Activated CD4-positive, alpha-beta T cell treated with anti-CD3 and anti-CD28 coated beads, Interleukin-2, Interleukin-6, amounts not matched to agents 100 ng/mL and 50 ng/mL, durations not matched to agents 16 hours and 8 hours (primary cell): ENCODE data around the gene CNGA1.
"Not testable (repeated sequence)": the region's sequence is repeated elsewhere in the genome, so short reads cannot be mapped to it uniquely, and the experiment has no call there.

Source experiments
- DNase-seq: peaks from one replicate; pipeline ENCODE4 v3.0.0-alpha.2; 2020

Gene CNGA1

DNA sequence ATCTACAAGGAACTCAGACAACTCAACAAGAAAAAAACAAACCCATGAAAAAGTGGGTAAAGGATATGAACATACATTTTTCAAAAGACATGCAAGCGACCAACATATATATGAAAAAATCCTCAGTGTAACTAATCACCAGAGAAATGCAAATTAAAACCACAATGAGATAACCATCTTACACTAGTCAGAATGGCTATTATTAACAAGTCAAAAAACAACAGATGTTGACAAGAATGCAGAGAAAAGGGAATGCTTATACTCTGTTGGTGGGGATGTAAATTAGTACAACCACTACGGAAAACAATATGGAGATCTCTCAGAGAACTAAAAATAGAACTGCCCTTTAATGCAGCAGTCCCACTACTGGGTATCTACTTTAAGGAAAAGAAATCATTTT is 12.2 kb upstream of the CNGA1 start:
- no peak for DNase-seq

DNA sequence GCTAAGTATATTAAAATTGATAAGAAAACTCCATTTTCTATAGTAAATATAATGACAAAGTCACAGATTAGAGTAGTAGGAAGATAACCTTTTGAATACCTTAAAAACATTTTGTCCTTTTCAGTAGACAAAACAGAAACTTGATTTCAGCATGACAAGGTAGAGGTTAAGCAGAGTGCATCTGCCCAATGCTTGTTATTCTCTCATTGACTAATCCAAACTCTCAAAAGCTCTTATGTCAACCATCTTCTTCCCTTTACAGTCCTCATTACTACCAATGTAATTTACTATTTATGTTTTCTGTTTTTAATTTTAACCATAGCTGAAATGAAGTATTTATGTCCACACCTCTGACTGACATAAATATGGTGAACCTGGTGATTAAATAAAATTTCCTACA is 11.2 kb upstream of the CNGA1 start:
- DNase-seq: peak; percentile 22

DNA sequence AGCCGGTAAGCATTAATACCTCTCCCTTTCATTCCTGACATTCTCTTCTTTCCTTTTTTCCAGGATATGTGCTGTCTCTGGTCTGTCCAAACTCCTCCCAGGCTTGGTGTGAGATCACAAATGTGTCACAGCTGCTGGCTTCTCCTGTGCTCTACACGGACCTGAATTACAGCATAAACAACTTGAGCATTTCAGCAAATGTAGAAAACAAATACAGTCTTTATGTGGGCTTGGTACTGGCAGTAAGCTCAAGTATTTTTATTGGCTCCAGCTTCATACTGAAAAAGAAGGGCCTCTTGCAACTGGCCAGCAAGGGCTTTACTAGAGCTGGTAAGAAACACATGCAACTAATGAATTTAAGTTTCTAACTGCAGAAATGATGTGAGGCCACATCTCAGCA is 8.5 kb upstream of the CNGA1 start:
- DNase-seq: no peak

DNA sequence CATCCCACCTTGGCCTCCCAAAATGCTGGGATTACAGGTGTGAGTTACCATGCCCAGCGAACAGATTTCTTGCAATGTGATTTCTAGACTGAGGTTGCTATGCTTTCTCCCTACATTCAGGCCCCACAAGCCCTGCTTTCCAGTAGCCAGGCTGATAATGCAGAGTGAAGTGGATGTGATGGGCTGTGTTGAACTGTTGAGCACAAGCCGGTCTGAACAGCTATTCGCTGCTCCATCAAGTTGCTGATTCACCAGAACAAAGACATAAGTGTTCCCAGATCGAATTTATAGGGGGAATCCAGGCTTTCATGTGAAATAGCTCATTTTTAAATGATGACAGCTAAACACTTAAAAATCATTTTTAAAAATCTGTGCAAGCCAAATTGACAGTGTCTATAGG is 8.0 kb upstream of the CNGA1 start:
- no peak for DNase-seq

DNA sequence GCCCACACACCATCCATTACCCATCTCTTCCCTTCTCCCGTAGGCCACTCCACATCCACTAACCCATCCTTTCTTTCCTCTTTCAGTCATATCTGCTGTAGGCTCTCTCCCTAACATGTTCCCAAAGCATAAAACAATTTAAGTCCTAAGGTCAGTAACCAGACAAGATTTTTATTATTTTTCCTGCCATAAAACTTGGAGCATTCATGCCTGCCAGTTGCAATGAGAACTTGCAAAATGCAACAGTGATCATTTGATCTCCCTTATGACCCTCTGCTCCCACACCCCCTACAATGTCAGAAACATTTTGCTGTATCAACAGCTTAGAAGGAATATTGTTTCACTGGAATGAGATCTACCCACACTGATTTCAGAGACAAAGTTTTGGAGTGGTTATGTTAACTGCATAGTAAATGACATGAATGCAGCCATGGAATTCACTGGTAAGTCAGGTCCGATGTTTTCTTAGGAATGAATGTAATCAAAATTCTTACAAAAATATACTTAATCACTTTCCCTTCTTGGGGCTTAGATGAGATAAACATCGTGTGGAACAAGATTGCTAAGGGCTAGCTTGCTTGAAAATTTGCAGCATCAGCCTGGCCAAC is 5.8 kb upstream of the CNGA1 start:
- DNase-seq: no peak

DNA sequence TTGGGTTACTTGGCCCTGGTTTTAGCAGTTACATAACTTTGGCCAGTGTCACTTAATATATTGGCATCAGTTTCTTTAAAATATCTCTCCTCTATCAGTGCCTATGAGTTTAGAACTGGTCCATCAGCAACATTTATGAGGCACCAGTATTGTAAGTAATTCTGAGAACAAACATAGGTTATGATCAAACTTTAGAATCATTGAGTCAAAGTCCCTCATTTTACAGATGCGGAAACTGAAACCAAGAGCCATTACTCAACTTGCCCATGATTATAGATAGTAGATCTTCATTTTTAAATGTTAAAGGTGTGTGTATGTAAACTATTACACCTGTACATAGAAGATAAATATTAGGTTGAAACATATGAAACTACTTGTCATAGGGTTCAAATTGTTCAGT is 4.6 kb upstream of the CNGA1 start:
- peak; percentile 19 for DNase-seq

DNA sequence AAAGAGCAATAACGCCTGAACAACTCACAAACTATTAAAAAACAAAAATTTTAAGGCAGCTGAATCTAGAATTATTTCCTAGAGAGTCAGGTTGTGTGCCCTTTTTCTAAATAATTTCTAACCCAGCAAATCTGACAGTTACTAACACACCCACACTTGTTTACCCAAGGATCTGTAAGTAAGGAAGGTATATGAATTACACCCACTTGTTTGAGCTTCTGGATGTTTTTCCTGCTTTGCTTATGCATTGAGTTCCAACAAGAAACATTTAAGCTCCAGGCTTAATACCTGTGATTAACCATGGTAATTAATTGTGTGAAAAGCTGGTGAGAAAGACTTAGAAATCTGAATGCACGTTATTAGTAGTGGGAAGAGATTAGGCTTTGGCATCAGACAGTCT is 1.6 kb upstream of the CNGA1 start:
- DNase-seq: no peak

DNA sequence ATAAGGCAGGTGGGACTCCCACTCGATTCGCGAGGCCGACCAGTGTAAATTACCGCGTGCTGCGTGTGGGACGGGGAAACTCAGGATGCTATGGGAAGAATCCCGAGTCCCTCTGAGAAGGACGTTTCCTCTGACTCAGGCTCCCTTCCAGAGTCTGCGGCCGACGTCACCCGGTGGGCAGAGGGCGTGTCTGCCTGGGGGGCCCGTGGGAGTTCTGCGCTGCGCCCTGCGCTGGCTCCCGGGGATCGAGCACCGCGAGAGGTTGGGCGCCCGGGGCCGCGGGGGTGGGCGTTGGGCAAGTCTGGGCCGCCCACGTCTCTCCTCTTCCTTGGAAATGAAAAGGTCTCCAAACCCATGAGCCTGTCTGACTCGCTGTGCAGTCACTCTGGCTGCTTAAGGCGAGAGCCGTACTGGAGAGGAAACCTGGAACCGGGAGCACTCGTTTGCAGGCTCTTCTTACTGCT is 659 bp upstream of the CNGA1 start:
- no peak for DNase-seq

DNA sequence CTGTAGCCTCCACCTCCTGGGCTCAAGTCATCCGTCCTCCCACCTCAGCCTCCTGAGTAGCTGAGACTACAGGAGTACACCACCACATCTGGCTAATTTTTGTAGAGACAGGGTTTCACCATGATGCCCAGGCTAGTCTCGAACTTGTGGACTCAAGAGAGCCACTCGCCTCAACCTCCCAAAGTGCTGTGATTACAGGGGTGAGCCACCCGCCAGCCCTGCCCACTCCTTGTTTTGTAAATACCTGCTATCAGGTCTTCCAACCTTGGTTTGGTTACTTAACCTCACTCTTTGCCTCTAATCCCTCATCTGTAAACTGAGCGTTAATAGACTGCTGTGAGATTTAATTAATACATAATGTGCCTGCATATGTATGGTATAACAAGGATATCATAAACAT is 803 bp downstream of the CNGA1 start:
- DNase-seq: no peak

DNA sequence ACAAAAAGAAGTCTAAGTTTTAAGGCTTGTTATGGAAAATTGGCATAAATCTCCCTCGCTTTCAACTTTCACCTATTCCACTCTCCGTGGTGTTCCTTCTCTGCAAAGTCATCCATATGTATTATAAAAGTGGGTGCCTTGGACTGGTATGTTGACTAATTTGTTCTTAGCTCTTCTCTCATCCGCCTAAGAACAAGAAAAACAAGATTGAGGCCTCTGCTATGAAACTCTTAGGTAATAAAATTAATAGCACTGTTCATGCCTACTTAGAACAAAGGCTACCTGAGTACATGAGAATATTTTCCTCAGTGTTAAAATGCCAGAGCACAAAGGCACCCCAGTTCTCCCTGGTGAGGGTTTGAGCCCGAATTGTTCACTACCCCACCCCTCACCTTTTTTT is 1.3 kb downstream of the CNGA1 start:
- no peak for DNase-seq

DNA sequence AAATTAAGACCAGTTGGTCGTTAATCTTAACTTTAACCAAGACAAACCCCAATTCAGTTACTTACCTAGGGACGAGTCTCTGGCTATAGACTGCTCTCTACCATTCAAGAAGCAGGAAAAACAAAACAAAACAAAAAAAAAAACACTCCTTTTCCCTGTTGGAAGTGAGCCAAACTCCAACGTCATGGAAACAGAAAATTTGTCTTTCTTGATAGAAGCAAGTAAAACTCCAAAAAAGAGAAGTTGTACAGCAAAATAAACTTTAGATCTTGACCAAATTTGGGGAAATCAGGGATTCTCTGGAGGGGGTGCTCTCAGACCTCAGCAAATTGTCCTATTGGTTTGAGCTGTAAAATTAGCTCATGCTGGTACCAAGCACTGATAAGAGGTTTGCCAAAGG is 3.7 kb downstream of the CNGA1 start:
- no peak for DNase-seq

DNA sequence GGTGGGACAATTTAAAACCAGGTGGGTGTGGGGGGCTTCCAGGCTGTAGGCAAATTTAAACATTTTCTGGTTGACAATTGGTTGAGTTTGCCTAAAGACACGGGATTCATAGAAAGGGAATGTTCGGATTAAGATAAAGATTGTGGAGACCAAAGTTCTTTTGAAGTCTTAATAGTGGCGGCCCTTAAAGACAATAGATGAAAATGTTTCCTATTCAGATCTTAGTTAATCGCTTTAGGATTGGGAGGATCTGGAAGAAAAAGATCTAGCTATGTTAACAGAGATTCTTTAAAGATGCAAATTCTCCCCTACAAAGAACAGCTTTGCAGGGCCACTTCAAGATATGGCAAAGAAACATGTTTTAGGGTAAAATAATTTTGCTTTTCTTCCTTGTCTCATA is 4.8 kb downstream of the CNGA1 start:
- DNase-seq: no peak

DNA sequence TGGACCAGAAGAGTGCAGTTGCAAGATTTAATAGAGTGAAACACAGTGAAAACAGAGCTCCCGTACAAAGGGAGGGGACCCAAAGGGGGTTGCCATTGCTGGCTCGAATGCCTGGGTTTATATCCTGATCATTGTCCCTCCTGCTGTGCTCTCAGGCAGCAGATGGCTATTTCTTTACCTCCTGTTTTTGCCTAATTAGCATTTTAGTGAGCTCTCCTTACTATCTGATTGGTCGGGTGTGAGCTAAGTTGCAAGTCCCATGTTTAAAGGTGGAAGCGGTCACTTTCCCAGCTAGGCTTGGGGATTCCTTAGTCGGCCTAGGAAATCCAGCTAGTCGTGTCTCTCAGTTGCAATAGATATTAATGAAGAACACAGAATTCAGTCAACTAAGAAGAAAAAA is 5.6 kb downstream of the CNGA1 start:
- not testable (repeated sequence) for DNase-seq

DNA sequence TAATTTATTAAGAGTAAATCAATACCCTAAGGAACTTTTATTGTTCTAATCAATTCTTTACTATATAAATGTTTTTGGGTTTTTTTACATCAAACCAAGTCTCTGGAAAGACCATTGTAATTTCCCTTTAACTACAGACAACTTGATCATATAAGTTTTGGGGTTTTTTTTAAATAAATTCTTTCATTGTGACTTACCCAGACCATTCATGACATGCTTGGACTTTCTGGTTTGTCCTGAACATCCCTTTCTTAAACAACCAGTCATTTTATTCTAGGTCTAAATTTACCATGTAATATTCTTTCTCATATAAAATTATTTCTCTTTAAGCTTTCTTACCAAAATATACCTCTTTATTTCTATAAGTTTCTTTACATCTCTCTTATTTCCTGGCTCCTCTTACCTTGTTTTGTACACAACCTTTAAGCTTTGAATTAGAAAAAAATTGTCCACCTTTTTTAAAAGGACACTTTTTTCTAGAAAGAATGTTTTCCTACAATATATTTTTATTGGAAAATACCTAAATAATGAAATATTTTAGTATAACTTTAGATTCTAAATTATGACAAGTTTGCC is 8.4 kb downstream of the CNGA1 start:
- DNase-seq: no peak

DNA sequence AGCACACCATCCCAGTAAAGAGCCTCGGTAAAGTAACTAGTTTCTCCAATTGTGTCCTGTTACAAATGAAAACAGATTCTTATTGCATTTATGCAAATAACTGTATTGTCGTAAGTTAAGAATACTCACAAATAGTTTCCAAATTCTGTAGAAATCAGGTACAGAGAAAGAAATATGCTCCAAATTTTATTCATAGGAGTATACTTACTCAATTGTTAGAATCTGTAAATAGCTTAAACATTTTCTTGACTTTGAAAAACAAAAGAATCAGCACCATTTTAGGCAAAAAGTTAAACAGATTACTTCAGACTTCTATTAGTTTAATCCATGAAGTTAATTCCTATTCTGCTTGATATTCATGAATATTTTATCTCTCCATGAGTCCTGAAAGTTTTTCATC is 10.7 kb downstream of the CNGA1 start:
- DNase-seq: no peak

DNA sequence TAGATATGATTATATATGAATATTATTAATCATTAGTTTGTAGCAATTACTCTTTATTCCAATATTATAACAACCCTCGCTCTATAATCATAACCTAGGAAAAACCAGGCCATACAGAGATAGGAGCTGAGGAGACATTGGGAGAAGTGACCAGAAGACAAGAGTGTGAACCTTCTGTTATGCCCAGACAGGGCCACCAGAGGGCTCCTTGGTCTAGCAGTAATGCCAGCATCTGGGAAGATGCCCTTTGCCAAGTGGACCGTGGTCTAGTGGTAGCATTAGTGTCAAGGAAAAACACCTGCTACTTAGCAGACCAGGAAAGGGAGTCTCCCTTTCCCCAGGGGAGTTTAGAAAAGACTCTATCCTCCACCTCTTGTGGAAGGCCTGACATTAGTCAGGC is 12.9 kb downstream of the CNGA1 start:
- peak; percentile 38 for DNase-seq

DNA sequence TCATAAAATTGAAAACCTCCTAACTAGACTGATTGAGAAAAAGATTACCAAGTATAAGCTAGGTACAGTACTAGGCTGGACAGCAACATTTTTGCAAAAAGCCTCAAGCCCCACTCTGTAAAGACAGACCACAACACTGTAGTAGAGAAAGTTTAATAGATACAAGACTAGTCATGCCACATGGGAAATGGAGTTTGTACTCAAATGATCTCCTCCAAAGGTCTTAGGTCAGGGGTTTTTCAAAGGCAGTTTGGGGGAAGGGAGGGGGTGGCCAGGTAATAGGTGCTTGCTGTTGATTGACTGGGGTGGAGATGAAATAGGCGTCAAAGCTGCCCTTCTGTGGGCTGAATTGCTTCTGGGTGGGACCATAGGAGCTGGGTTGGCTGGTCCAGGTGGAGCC is 14.2 kb downstream of the CNGA1 start:
- no peak for DNase-seq

DNA sequence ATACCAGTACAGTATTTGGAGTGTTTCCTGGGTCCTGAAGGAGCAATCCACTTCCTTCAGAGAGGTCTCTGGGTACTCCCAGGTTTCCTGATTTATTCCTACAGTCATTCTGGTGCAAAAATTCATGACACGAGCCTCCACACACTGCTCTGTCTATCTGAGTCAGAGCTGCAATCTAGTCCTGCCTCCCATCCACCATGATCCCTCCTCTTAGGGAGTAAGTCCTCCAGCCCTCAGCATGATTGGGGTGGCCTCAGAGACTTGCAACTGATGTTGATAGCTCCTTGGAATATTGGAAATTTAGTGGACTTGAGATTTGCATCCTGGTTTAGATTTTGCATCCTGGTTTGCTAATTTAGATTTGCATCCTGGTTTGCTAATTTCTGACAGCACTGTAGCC is 20.5 kb downstream of the CNGA1 start:
- DNase-seq: no peak

DNA sequence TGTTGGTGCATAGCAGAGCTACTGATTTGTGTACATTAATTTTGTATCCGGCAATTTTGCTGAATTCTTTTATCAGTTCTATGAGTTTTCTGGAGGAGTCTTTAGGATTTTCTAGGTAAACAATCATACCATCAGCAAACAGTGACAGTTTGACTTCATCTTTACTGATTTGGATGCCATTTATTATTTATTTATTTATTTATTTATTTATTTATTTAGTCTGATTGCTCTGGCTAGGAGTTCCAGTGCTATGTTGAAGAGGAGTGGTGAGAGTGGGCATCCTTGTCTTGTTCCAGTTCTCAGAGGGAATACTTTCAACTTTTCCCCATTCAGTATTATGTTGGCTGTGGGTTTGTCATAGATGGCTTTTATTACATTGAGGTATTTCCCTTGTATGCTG is 24.0 kb downstream of the CNGA1 start:
- not testable (repeated sequence) for DNase-seq

DNA sequence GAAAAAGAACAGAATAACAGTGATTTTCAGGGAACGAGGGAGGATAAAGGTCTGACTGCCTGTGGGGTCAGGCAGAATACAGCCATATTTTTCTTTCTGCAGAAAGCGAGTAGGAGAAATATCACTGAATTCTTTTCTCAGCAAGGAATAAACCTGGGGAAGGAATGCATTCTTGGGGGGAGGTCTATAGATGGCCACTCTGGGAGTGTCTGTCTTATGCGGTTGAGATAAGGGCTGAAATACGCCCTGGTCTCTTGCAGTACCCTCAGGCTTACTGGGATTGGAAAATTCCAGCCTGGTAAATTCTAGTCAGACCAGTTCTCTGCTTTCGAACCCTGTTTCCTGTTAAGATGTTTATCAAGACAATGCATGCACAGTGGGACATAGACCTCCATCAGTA is 26.3 kb downstream of the CNGA1 start:
- DNase-seq: no peak

DNA sequence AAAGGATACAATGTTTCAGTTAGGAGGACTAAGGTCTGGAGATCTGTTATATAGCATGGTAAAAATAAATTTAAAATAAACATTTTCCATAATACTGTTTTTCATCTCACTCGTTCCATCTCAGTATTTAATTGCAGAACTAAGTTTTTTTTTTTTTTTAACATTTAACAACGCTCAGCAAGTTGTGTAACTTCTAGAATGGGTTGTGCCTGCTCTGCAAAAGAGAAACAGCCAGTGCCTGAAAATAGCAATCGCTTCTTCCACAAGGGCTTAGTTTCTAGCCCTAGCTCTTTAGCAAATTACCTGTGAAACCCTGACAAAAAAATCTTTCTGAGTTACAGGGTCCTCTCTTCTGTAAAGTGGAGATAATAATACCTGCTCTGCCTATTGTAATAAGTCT is 41.9 kb downstream of the CNGA1 start:
- DNase-seq: no peak

DNA sequence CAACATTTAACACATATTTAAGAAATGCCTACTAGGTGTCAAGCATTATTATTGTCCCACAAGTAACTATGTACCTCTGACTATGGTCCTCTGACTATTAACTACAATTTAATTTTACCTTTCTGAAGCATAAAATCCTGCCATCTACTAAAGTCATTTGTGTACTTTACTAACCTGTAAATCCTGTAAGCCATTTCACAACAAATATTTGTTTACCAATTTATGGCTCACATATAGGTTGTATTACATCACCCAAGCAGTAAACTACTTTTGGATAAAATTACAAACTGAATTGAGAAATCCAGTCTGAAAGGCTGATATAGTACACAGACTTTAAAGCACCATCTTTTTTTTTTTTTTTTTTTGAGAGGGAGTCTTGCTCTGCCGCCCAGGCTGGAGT is 43.8 kb downstream of the CNGA1 start:
- DNase-seq: no peak

DNA sequence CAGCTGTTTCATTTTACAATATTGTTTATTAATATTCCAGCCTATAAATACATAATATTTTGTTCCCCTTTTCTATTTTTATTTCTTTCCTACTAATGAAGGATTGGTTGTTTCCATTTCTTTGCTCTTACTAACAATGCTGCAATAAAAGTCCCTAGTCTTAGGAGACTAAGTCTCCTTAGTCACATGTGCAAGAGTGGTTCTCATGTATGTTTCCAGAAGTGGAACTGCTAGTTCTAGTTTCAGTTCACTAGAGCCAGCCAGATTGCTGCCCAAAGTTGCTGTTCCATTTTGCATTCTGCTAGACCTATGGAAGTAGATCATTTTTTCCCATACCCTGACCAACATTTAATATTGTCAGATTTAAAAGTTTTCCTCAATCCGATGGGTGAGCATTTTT is 44.3 kb downstream of the CNGA1 start:
- no peak for DNase-seq

DNA sequence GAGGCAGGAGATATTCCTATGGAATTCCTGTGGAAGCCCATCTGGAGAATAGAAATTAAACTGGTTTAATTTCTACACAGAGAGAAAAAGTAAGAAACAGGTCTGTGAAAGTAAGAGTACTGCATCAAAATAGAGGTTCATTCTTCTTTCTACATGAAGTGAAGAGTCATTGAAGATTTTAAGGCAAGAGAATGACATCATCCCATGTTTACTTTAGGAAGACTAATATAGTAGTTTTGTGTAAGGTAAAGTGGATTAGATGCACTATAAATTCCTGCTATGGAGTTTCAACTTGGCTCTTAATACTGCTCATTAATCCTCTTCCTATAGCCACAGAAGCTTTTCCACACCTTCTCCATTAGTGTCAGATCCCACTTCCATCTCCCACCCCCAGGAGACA is 47.6 kb downstream of the CNGA1 start:
- no peak for DNase-seq

DNA sequence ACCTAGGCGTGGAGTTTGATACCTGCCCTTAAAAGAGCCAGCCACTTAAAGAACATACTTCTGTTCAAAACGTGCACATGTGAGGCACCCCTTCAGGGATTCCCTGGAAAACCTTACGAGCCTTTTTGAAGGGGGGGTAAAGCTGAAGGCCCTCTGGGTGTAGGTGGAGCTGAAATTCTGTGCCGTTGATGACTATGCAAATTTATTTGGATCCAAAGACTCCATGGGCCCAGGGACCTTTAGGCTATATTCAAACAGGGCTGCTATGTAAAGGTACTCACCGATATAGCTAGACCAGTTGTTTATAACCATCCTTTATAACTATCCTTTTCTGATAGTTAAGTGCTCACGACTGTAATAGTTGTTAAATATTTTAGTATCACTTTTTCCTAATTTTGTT is 61.8 kb downstream of the CNGA1 start:
- DNase-seq: no peak

DNA sequence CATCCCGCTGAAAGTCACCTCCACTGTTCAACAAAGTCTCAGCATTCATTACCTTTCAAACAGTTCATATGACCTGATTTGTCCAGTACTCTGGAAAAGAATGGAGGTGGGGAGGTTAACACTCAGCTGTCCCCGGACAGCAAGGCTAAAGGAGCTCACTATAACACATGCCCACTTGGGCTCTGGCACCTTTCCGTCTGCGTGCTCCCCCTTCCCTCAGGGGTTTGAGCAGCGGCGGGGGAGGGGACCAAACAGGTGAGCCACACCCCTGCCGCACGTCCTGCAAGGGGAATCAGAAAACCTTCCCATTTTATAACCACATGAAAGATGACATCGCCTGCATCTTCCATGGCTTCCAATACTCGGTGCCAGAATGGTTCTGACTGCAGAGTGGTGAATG is 62.2 kb downstream of the CNGA1 start:
- no peak for DNase-seq
